Common myeloid progenitor, CD34-positive (primary cell): Measurements from ENCODE around the gene RAF1.
"Not testable (repeated sequence)": the region's sequence is repeated elsewhere in the genome, so short reads cannot be mapped to it uniquely, and the experiment has no call there.

Source experiments
- CTCF ChIA-PET: fragments of 350-600 bp; sonication (Branson Sonifier 250); formaldehyde crosslinking; loops from one replicate; lab custom pipeline; 2021; ENCODE audit warnings: antibody characterized with exemption; lab: Charles Lee
- POLR2A ChIA-PET: fragments of 350-600 bp; sonication (Branson Sonifier 250); formaldehyde crosslinking; loops from one replicate; lab custom pipeline; 2021; ENCODE audit warnings: antibody characterized with exemption; lab: Charles Lee
- DNase-seq, 3 donors: peaks; one replicate each; pipeline versions ENCODE4 v3.0.0 to v3.0.0-alpha.2; 2013
- H3K27ac ChIP-seq, 2 experiments: 1 replicate in 1 of 2; 2 replicates in 1 of 2; pipeline ENCODE4 v1.7.0; 2013; ENCODE audit warnings: inconsistent platforms in 2 of 2, low read length in 2 of 2, mild to moderate bottlenecking in 2 of 2, low read depth in 1 of 2, moderate library complexity in 1 of 2; ENCODE audit not compliant: severe bottlenecking in 2 of 2, insufficient read depth in 1 of 2, poor library complexity in 1 of 2
- H3K27me3 ChIP-seq, 5 experiments: replicated peaks in 2 of 5; 1 replicate in 3 of 5; 2 replicates in 2 of 5; pipeline versions ENCODE4 v1.6.1 to v1.7.0; 2013; ENCODE audit warnings: low read length in 4 of 5, mild to moderate bottlenecking in 2 of 5, moderate library complexity in 2 of 5, inconsistent platforms in 1 of 5; ENCODE audit not compliant: insufficient read depth in 5 of 5, control insufficient read depth in 4 of 5
- H3K36me3 ChIP-seq, 4 experiments: 1 replicate in 2 of 4; 2 replicates in 2 of 4; pipeline versions ENCODE4 v1.6.1 to v1.7.0; 2013; ENCODE audit warnings: low read length in 3 of 4, control low read depth in 1 of 4, mild to moderate bottlenecking in 1 of 4; ENCODE audit not compliant: control insufficient read depth in 4 of 4, insufficient read depth in 4 of 4
- H3K4me1 ChIP-seq, 4 experiments: 1 replicate in 3 of 4; 2 replicates in 1 of 4; pipeline versions ENCODE4 v1.6.1 to v1.7.1; 2013; ENCODE audit warnings: low read length in 3 of 4, mild to moderate bottlenecking in 3 of 4, control low read depth in 1 of 4, inconsistent platforms in 1 of 4, moderate library complexity in 1 of 4; ENCODE audit not compliant: control insufficient read depth in 4 of 4, insufficient read depth in 4 of 4; ENCODE audit errors: control extremely low read depth in 1 of 4
- H3K4me3 ChIP-seq, 7 experiments: 1 replicate in 4 of 7; 2 replicates in 3 of 7; pipeline versions ENCODE4 v1.5.1 to v1.7.0; 2013; ENCODE audit warnings: mild to moderate bottlenecking in 7 of 7, low read length in 6 of 7, moderate library complexity in 6 of 7, inconsistent platforms in 2 of 7, low read depth in 2 of 7, control low read depth in 1 of 7; ENCODE audit not compliant: insufficient read depth in 4 of 7, control insufficient read depth in 1 of 7; ENCODE audit errors: extremely low read depth in 1 of 7
- H3K9me3 ChIP-seq, 5 experiments: 1 replicate in 4 of 5; 2 replicates in 1 of 5; pipeline versions ENCODE4 v1.6.1 to v1.7.1; 2013; ENCODE audit warnings: low read length in 4 of 5, mild to moderate bottlenecking in 2 of 5, inconsistent platforms in 1 of 5, low read depth in 1 of 5, moderate library complexity in 1 of 5; ENCODE audit not compliant: control insufficient read depth in 4 of 5, insufficient read depth in 2 of 5; ENCODE audit errors: control extremely low read depth in 1 of 5
- WGBS: methylation state at CpG from one replicate; pipeline ENCODE4 v1.1.5; 2013; ENCODE audit not compliant: insufficient coverage; 5-methylcytosine and 5-hydroxymethylcytosine counted together

The RAF1 gene

DNA sequence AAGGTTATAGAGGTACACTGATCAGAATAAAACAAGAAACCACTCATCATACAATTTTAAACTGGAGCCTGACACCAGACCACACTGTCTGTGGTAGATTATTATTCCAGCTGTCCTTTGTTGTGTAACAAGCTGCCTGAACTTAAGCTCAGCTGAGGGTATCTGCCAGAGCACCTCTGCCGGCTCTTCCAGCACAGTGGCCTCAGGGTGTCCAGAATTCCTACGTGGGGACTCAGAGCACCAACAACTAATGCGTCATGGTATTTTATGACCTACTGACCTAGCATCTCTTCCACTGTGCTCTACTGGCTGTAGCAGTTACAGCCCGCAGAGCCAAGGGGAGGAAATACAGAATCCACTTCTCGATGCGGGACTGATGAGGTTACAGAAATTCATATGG is 15.6 kb upstream of the RAF1 start:
- Histone ChIP-seq H3K27ac (no peak overlapping the region), H3K27me3 (no peaks in the 10 kb centered on the region), H3K4me1 (peaks cover 0 to 13% (median 9%) of the 10 kb centered on the region in 4 experiments), H3K9me3 (no peaks in the 10 kb centered on the region), H3K36me3 (no peaks in the 10 kb centered on the region), H3K4me3 (no peak overlapping the region)
- no peak for DNase-seq
- ChIA-PET CTCF (interaction anchor here (1.1 kb wide), 1 partner anchor 15 kb away, joined by 3 read pairs; no protein-coding TSS in a partner anchor), POLR2A (no interaction called here)
- 89% methylated on average over 3 of the region's 6 CpGs for WGBS

DNA sequence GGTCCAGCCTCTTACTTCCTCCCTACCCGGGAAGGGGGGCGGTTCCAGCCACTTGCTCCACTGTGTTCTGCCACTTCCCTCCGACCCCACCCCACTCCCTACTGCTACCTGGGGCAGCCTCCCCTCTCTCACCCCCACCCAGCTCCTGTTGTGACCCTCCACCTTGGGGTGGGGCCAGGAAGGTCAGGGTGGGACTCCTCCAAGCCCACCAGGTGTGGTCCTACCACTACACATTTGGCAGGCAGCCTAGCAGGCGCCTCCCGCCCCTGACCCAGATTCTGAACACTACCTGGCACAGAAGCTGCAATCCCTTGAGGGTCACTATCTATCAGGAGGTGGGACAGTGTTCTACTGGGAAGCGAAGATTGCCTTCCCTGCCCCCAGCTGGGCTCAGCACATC is 13.7 kb upstream of the RAF1 start:
- 100% methylated on average over 3 of the region's 6 CpGs for WGBS
- H3K27ac ChIP-seq, result no peak overlapping the region
- H3K9me3 ChIP-seq, result no peaks in the 10 kb centered on the region
- ChIA-PET POLR2A (no interaction called here), CTCF (interaction anchor here (0.8 kb wide), 1 partner anchor 28 kb away, joined by 3 read pairs; no protein-coding TSS in a partner anchor)
- no peak overlapping the region for H3K4me3 ChIP-seq
- H3K27me3 ChIP-seq, result no peaks in the 10 kb centered on the region
- DNase-seq, result no peak
- peaks cover 0 to 13% (median 9%) of the 10 kb centered on the region in 4 experiments for H3K4me1 ChIP-seq
- no peaks in the 10 kb centered on the region for H3K36me3 ChIP-seq

DNA sequence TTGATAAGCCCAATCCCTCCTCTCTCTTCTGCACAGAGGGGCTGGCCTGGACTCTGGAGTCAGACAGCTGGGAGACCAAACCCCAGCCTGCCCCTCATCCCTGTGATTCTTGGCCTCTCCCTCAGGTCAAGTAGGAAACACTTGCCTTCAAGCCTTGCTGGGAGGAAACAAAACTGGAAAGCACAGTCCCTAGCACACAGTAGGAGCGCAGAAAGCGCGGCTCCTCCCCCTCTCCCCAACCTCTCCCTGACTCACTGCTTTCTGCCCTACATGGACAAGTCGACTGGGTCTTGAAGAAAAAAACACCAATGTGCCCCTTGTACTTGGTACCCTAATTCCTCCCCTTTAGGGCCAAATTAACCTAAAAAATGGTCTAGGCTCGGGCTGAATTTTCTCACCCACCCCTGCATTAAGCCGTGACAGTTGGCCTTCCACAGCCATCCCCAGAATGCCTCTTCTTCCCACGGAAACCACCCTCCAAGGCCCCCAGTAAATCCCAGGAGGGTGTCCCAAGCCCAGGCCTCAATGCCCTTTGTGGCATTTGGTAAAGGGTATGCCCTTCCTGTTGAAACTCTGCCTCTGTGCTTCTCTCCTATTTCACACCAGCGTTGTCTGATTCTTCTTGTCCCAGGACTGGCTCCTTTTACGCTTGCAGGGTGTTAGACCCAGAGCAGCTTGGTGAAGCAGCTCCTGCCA is 11.3 kb upstream of the RAF1 start:
- no peak overlapping the region for H3K4me3 ChIP-seq
- DNase-seq, result no peak
- no peaks in the 10 kb centered on the region for H3K27me3 ChIP-seq
- POLR2A ChIA-PET, result interaction anchor here (0.6 kb wide), 1 partner anchor 57 kb away, joined by 5 read pairs; no protein-coding TSS in a partner anchor
- H3K36me3 ChIP-seq, result no peaks in the 10 kb centered on the region
- CTCF ChIA-PET, result no interaction called here
- no peak overlapping the region for H3K27ac ChIP-seq
- WGBS, result 94% methylated on average over 6 of the region's 9 CpGs
- H3K4me1 ChIP-seq, result no peaks in the 10 kb centered on the region
- H3K9me3 ChIP-seq, result no peaks in the 10 kb centered on the region

- POLR2A ChIA-PET, CTCF ChIA-PET, H3K4me1 ChIP-seq, H3K27me3 ChIP-seq, H3K9me3 ChIP-seq, H3K4me3 ChIP-seq, H3K36me3 ChIP-seq, H3K27ac ChIP-seq, DNase-seq: not testable (repeated sequence)
- 100% methylated on average over 5 of the region's 10 CpGs for WGBS
Measured at GRCh38 chr3:12673956-12674736, 10.2 kb upstream of the RAF1 start.

DNA sequence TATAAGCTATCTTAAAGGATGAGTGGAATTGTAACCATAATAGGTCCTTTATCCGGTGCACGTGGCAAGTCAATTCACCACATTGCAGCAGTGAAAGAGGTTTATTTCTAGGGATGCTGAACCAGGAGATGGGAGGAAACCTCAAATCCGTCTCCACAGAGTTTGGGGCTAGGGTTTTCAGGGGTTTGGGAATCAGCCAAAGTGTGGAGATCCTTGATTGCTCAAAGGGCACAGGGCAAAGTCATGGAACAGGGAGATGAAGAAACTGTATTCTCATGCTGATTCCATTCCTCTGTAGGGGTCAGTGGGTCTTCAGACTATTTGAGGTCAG is 7.2 kb upstream of the RAF1 start:
- H3K4me3 ChIP-seq, result no peak overlapping the region
- H3K27me3 ChIP-seq, result no peaks in the 10 kb centered on the region
- H3K36me3 ChIP-seq, result no peaks in the 10 kb centered on the region
- H3K4me1 ChIP-seq, result no peaks in the 10 kb centered on the region
- 93% methylated on average over 3 of the region's 3 CpGs for WGBS
- H3K27ac ChIP-seq, result no peak overlapping the region
- POLR2A ChIA-PET, result no interaction called here
- H3K9me3 ChIP-seq, result no peaks in the 10 kb centered on the region
- DNase-seq, result no peak
- CTCF ChIA-PET, result no interaction called here

DNA sequence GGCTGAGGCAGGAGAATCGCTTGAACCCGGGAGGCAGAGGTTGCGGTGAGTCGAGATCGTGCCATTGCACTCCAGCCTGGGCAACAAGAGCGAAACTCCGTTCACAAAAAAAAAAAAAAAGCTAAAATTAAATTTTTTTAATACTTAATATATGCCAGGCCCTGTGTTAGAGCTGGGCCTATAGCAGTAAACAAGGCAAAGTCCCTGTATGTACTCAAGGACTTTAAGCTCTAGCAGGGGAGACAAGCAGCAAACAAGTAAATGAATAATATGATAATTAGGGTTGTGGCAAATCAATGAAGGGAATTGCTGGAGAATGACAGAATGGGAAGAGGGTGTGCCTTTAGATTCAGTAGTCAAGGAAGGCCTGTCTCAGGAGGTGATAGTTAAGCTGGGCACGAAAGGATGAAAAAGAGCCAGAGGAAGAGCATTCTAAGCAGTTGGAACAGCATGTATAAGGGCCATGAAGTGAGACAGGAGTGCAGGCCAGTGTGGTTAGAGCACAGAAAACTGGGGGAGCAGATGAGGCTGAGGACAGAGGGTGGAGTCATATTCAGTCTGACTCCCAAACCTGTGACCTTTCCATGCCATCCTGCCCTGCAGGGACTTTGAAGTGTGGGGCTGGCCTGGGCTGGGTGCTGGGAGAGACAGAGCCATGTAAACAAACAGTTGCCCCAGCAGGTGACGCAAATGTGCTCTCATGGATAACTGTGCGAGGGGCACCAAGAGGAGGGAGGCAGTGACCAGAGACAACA is 6.6 kb upstream of the RAF1 start:
- H3K4me3 ChIP-seq, result no peak overlapping the region
- no peak for DNase-seq
- no peaks in the 10 kb centered on the region for H3K27me3 ChIP-seq
- H3K9me3 ChIP-seq, result no peaks in the 10 kb centered on the region
- no peak overlapping the region for H3K27ac ChIP-seq
- ChIA-PET POLR2A (no interaction called here), CTCF (interaction anchor here (1.2 kb wide), 1 partner anchor 11 kb away, joined by 3 read pairs; no protein-coding TSS in a partner anchor)
- H3K36me3 ChIP-seq, result no peaks in the 10 kb centered on the region
- H3K4me1 ChIP-seq, result no peaks in the 10 kb centered on the region
- WGBS, result 92% methylated on average over 1 of the region's 10 CpGs
